ENCODE results near the gene ATG13.
"Not testable (repeated sequence)": the region's sequence is repeated elsewhere in the genome, so short reads cannot be mapped to it uniquely, and the experiment has no call there.

The ATG13 gene

GRCh38 chr11:46642627-46643335 is 25.4 kb downstream of the ATG13 start:
- in situ Hi-C loops (cut with MboI; ENCODE audit: low sequenced_read_pairs): no loop called here

- in situ Hi-C loops (cut with MboI; ENCODE audit: low sequenced_read_pairs): no loop called here
These were observed 26.2 kb downstream of the ATG13 start for GRCh38 chr11:46643531-46643930.

GRCh38 chr11:46643986-46644385 is 26.6 kb downstream of the ATG13 start:
- in situ Hi-C loops (cut with MboI; ENCODE audit: low sequenced_read_pairs): no loop called here

GRCh38 chr11:46649180-46649738 is 31.9 kb downstream of the ATG13 start:
- in situ Hi-C loops (cut with MboI; ENCODE audit: low sequenced_read_pairs): no loop called here

GRCh38 chr11:46655631-46656030 is 38.3 kb downstream of the ATG13 start:
- in situ Hi-C loops (cut with MboI; ENCODE audit: low sequenced_read_pairs): no loop called here

GRCh38 chr11:46657186-46657585 is 39.8 kb downstream of the ATG13 start:
- in situ Hi-C loops (cut with MboI; ENCODE audit: low sequenced_read_pairs): no loop called here

GRCh38 chr11:46658259-46658658 is 40.9 kb downstream of the ATG13 start:
- in situ Hi-C loops (cut with MboI; ENCODE audit: low sequenced_read_pairs): no loop called here

GRCh38 chr11:46659908-46660307 is 42.6 kb downstream of the ATG13 start:
- in situ Hi-C loops (cut with MboI; ENCODE audit: low sequenced_read_pairs): no loop called here

GRCh38 chr11:46661836-46662235 is 44.5 kb downstream of the ATG13 start:
- in situ Hi-C loops (cut with MboI; ENCODE audit: low sequenced_read_pairs): no loop called here

- in situ Hi-C loops (cut with MboI; ENCODE audit: low sequenced_read_pairs): no loop called here
These were observed 45.0 kb downstream of the ATG13 start for GRCh38 chr11:46662366-46662765.

GRCh38 chr11:46663277-46663940 is 46.1 kb downstream of the ATG13 start:
- in situ Hi-C loops (cut with MboI; ENCODE audit: low sequenced_read_pairs): no loop called here

GRCh38 chr11:46664612-46665011 is 47.3 kb downstream of the ATG13 start:
- in situ Hi-C loops (cut with MboI; ENCODE audit: low sequenced_read_pairs): no loop called here

GRCh38 chr11:46665356-46665755 is 48.0 kb downstream of the ATG13 start:
- in situ Hi-C loops (cut with MboI; ENCODE audit: low sequenced_read_pairs): no loop called here

- in situ Hi-C loops (cut with MboI; ENCODE audit: low sequenced_read_pairs): no loop called here
These were observed 49.2 kb downstream of the ATG13 start for GRCh38 chr11:46666516-46666915.

GRCh38 chr11:46667043-46667481 is 49.7 kb downstream of the ATG13 start:
- in situ Hi-C loops (cut with MboI; ENCODE audit: low sequenced_read_pairs): no loop called here

GRCh38 chr11:46668480-46669085 is 51.2 kb downstream of the ATG13 start:
- in situ Hi-C loops (cut with MboI; ENCODE audit: low sequenced_read_pairs): no loop called here

- in situ Hi-C loops (cut with MboI; ENCODE audit: low sequenced_read_pairs): no loop called here
These were observed 52.4 kb downstream of the ATG13 start for GRCh38 chr11:46669711-46670139.

GRCh38 chr11:46670521-46670920 is 53.2 kb downstream of the ATG13 start:
- in situ Hi-C loops (cut with MboI; ENCODE audit: low sequenced_read_pairs): not testable (repeated sequence)

- in situ Hi-C loops (cut with MboI; ENCODE audit: low sequenced_read_pairs): no loop called here
These were observed 54.6 kb downstream of the ATG13 start for GRCh38 chr11:46671958-46672315.

GRCh38 chr11:46672381-46672839 is 55.1 kb downstream of the ATG13 start:
- in situ Hi-C loops (cut with MboI; ENCODE audit: low sequenced_read_pairs): no loop called here

GRCh38 chr11:46673713-46674462 is 56.5 kb downstream of the ATG13 start:
- in situ Hi-C loops (cut with MboI; ENCODE audit: low sequenced_read_pairs): no loop called here

All from HL-60/S4 treated with retinoic acid at 250 ng/mL for 4 days and 3 days (cell line).